NOMO-1 (cell line): Measurements from ENCODE around the gene SYTL1.

Experiments used
- DNase-seq, 2 experiments: peaks; one replicate each; lab custom pipeline; 2025; ENCODE audit not compliant: unreplicated experiment in 2 of 2; lab: John Stamatoyannopoulos, UW

SYTL1 gene

GRCh38 chr1:27318136-27318535 lies 23.7 kb upstream of the SYTL1 start:
- no peak for DNase-seq

- no peak for DNase-seq
These were observed 23.2 kb upstream of the SYTL1 start for GRCh38 chr1:27318596-27318995.

GRCh38 chr1:27321813-27322568 lies 19.8 kb upstream of the SYTL1 start, which contains the start of gene TMEM222:
Gene TMEM222, plus strand, starts transcription at chr1:27322163. Its CDS starts 35 bp downstream, at chr1:27322198.
- peak; percentile 96 to 99 for DNase-seq

- peak in 1 of 2 experiments; percentile 8 for DNase-seq
These were observed 19.1 kb upstream of the SYTL1 start for GRCh38 chr1:27322569-27323240.

- no peak for DNase-seq
These were observed 16.5 kb upstream of the SYTL1 start for GRCh38 chr1:27325286-27325685.

- DNase-seq: no peak
These were observed 13.9 kb upstream of the SYTL1 start for GRCh38 chr1:27327964-27328363.

GRCh38 chr1:27330786-27331185 lies 11.0 kb upstream of the SYTL1 start:
- DNase-seq: no peak

- no peak for DNase-seq
These were observed 10.4 kb upstream of the SYTL1 start for GRCh38 chr1:27331426-27331825.

DNA sequence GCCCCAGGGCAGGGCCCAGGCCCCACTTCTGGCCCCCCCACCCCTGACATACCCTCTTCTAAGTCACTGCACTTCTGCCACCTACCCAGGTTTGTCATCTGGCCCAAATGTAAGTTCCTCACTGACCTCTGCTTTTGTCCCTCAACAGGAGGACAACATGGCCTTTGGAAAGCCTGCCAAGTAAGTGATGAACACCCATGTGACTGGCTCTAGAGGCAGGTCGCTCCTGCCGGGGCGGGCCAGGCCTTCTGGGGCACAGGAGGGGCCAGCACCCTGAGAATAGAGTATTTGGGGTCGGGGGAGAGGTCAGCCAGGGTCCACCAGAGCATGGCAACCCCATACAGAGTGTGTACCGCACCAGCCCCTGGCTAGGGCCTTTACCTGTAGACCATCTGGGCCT lies 9.9 kb upstream of the SYTL1 start:
- DNase-seq: no peak

DNA sequence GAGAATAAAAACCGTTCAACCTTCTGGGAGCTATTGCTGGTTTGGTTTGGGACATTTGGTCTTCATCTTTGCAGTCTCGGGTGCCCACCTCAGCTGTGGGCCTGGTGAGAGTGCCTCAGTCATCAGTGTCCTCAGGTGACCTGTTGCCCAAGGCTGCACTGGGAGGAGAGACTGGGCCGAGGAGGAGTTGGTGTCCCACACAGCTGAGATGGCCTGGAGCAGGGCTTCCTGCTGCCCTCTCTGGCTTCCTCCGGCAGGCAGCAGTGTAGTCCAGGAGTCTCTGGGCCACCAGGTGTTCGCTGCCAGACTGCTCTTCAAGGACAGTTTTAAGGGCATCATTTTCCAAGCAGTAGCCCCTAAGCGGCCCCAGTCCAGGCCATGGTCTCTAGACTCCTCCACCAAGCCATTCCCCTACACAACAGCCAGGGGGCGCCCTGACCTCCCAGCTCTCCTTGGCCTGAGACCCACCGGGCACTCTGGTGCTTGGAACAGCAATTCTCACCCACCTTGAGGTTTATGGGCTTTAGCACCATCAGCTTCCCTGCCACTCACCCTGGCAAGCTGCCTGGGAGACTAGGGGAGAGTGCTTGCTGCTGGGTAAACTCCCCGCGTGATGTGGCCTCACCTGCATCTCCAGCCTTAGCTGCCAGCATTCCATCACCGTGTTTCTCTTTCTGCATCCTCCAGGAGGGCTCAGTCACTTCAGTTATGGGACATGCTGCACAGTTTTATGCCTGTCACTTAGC lies 9.1 kb upstream of the SYTL1 start:
- DNase-seq: peak in 1 of 2 experiments; percentile 29

DNA sequence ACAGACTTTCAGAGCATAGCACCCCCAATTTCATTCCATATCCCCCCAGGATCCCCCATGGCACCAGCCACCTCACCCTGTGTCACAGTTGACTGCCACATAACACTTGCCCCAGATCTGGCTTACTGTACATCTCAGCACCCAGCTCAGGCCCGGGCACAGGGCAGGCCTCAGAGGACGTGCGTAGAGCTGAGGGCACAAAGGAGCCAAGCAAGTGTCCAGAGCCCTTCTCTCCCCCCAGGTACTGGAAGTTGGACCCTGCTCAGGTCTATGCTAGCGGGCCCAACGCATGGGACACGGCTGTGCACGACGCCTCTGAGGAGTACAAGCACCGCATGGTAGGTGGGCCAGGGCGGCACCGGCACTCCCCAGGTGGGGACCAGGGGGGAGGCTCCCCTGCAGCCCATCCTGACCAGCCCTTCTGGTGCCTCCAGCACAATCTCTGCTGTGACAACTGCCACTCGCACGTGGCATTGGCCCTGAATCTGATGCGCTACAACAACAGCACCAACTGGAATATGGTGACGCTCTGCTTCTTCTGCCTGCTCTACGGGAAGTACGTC lies 8.0 kb upstream of the SYTL1 start:
- DNase-seq: no peak

- no peak for DNase-seq
These were observed 6.1 kb upstream of the SYTL1 start for GRCh38 chr1:27335506-27336422.

GRCh38 chr1:27336756-27337155 lies 5.1 kb upstream of the SYTL1 start:
- no peak for DNase-seq

DNA sequence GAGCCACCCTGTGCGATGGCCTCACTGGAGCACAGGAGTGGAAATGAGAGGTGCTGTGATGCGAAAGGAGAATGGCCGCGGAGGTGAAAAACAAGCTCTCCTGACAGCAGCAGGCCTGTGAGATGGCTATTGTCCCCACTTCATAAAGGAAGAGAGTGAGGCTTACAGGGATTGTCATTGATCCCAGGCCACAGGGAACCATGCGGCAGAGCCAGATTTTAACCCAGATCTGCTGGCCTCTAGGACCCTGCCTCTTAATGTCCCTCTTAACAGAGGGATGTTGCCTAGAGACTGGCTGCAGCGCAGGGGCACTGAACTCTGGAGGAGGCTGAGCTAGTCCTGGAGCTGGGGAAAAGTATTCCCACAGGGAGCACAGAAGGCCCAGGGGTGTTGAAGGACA lies 3.1 kb upstream of the SYTL1 start:
- DNase-seq: no peak

DNA sequence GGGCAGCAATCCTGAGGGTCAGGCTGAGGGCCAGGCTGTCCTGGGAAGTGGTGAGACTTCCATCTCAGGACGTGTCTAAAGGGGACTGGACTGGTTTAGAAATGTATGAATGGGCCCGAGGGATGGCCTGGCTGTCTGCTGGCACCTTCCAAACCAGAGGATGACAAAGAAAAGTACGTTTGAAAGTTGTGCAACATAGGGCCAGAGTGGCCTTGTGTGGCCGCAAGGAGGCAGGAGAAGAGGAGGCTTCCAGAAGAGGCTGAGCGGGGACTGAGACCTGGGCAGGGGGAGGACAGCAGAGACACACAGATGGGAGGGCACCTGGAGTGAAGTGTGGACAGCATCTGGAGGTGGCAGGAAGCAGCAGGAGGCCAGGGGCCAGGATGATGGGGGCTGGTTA lies 2.6 kb upstream of the SYTL1 start:
- DNase-seq: peak; percentile 39 to 45

GRCh38 chr1:27342391-27342777 lies 562 bp downstream of the SYTL1 start:
- DNase-seq: peak; percentile 8 to 9

DNA sequence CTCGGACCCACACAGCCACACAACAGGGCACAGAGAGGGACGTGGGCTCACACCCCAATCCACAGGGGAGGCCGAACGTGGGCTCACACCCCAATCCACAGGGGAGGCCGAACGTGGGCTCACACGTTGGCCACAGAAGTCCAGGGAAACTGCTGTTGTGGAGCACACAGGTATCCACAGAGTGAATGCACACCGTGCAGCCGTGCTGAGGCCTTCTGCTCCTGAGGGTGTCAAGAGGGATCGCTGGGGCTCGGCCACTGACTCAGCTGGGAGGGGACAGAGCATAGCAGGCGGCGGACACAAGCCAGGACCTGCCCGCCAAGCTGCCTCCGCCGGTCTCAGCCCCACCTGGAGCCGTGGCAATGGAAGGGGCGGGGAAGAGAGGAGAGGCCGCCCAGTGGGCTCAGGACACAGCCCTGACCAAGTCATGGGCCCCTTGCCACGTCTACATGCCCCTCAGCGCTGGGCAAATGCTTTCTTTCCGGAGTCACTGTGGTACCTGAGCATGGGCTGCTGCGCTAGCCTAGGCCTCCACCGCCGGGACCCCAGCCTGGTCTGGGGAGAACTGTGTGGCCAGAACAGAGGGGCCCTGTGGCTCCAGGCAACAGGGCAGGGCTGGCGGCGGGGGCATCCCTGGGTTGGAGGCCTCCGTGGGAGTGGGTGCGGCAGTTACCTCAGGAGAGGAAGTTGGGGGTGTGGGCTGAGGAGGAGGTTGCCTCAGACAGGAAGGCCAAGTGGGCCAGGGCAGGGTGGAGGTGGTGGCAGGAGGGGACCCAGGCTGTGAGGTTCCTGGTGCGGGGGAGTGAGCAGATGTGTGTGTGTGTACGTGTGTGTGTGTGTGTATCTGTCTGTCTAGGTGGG lies 1.2 kb downstream of the SYTL1 start:
- DNase-seq: peak; percentile 84 to 96

GRCh38 chr1:27343639-27344025 lies 1.8 kb downstream of the SYTL1 start:
- DNase-seq: no peak

DNA sequence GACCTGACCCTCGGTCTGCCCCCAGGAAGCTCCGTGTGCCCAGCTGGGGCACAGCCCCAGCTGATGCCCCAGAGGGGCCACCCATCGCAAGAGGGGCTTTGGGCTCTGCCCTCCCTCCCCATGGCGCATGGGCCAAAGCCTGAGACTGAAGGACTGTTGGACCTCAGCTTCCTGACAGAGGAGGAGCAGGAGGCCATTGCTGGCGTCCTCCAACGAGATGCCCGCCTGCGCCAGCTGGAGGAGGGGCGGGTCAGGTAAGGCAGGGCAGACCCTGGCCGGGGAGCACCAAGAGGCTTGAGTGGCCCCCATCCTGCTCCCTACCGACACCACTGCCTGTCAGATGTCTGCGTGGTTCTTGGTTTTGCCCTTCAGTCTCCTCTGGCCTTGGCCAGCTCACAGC lies 3.5 kb downstream of the SYTL1 start:
- no peak for DNase-seq
